ENCODE results near the gene NOL4L.

DNA sequence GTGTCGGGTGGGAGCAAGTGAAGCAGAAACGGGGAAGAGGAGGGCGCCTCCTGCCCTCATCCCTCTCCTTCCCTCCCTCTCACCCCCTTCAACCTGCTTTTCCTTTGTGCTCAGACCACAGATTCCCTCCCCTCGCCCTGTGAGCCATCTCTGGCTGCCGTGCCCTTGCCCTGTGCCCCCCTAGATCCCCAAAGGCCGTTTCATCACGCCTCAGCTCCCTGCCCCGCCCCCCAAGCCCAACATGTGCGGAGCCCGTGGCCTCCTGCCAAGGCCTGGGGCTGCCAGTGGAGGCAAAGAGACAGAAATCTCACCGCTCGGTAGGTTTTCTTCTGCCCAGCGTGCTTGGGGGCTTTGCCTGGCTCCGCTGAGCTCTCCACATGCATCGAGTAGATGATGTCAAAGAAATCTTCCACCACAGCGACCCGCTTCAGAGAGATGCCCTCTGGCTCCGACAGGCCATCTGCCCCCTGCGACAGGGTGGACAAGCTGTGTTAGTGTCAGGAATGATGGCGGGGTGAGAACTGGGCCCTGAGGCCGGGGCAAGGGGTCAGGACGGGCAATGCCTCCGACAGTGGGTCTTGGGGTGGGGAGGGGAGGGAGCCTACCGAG, 57.6 kb downstream of the NOL4L start:
- TF ChIP-seq, protein P1, sequence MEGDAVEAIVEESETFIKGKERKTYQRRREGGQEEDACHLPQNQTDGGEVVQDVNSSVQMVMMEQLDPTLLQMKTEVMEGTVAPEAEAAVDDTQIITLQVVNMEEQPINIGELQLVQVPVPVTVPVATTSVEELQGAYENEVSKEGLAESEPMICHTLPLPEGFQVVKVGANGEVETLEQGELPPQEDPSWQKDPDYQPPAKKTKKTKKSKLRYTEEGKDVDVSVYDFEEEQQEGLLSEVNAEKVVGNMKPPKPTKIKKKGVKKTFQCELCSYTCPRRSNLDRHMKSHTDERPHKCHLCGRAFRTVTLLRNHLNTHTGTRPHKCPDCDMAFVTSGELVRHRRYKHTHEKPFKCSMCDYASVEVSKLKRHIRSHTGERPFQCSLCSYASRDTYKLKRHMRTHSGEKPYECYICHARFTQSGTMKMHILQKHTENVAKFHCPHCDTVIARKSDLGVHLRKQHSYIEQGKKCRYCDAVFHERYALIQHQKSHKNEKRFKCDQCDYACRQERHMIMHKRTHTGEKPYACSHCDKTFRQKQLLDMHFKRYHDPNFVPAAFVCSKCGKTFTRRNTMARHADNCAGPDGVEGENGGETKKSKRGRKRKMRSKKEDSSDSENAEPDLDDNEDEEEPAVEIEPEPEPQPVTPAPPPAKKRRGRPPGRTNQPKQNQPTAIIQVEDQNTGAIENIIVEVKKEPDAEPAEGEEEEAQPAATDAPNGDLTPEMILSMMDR (IDR thresholded peaks at IDR 0.05), result no peak
- TF ChIP-seq POLR2A (IDR thresholded peaks at IDR 0.05; ENCODE audit: low read depth), result no peak
- no peak for TF ChIP-seq POLR2AphosphoS5 (IDR thresholded peaks at IDR 0.05)
- TF ChIP-seq EP300 (IDR thresholded peaks at IDR 0.05), result no peak
